Umbilical cord (tissue), 2 donors: ENCODE measurements around the gene GYG1. TPM values are rescaled to one million over a fixed set of nuclear protein-coding genes. Genes with fewer than 3 reads are reported as not detected.

ENCODE experiments used
- DNase-seq: peaks from one replicate; pipeline ENCODE4 v3.0.0-alpha.2; 2015; ENCODE audit warnings: low spot score
- total RNA-seq: library from RNA; depleted of rRNA; stranded (reverse); fragments of >200 nt; gene quantifications from one replicate; pipeline ENCODE4 v1.2.3, GENCODE V29; 2014; ENCODE audit warnings: low replicate concordance; ENCODE audit not compliant: insufficient read depth

Gene GYG1
- total RNA-seq, 1 donor from 2014 or later = 40.2 TPM

DNA sequence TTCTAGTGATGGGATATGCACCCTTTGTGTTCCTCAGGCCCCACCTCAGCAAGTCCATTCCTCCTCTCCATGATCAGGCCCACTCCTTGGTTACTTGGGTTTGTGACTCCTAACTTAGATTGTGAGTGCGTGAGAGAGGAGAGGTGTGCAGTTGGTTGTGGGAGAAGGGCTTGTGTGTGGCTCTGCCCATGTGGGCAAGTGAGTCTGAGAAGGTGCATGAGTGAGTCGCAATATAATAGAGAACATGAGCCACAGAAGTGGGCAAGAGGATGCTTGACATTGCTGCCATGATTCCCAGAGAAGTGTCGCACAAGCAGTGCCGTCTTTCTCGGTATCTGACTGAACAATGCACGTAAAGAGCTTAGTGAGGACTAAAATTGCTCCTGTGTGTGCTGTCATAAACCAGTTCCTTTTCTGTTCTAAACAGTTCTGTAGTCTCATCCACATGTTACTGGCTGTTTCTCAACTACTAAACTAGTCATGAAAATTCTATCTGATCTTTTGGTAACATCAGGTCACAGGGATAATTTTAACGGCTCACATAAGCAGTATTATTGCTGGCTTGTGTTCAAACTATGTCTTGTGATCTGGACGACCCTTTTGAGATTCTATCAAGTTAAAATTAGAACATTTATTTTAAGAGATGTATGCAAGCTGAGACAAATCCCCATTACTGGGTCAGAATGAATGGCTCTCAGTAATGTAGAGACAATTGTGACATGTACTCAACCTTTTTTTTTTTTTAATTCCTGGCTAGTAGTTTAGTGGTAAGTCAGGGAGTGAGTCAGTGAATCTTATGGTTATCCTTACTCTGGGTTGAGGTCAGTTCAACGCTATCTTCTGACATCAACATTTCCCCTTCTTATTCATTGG lies 25.6 kb downstream of the GYG1 start:
- peak; percentile 17 for DNase-seq

GRCh38 chr3:149018247-149018646 lies 26.9 kb downstream of the GYG1 start:
- no peak for DNase-seq

DNA sequence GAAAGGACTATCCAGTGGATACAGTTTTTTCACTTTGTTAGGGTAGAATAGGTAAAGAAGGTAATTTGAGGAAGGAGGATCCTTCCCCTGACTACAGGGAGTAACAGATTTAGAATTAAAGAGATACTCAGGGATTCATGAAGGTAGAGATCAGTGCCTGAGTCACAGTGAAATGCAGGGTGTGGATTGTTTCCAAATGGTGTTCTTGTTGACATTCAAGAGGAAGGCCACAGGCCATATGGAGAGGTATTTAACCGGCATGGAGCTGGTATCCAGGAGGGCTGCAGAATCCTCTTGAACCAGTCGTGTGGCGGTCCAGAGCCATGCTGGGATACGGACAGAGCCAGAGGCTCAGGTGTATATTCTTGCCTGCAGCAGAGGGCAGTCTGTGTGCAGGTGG lies 28.2 kb downstream of the GYG1 start:
- no peak for DNase-seq

DNA sequence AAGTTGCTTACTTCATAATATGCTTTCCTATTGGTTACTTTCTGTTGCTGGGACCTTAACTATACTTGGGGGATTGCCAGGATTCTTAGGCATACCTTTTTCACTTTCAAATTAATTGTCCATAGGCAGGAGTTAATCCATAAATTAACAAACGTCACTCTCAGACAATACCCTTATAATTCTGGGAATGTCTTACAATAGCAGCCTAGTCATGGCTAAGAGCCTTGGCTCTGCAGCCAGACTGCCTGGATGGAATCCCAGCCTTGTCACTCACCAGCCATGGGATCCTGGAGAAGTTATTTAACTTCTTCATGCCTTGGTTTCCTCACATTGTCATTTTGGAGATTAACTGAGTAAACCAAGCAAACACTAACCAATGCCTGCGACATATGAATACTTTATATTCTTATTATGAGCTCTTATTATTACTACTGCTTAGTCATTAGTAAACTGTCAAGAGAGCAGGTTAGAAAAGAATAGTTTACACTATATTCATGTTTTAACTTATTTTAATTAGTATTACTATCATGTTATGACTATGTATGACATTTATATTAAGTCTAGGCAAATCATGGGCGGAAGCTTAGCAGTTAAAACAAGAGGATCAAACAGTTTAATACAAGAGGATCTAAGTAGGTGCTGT lies 29.0 kb downstream of the GYG1 start:
- DNase-seq = no peak

GRCh38 chr3:149020839-149021252 lies 29.5 kb downstream of the GYG1 start:
- no peak for DNase-seq

- DNase-seq = no peak
These were observed 30.5 kb downstream of the GYG1 start for GRCh38 chr3:149021830-149022229.

GRCh38 chr3:149023951-149024350 lies 32.6 kb downstream of the GYG1 start:
- no peak for DNase-seq

- DNase-seq = no peak
These were observed 35.4 kb downstream of the GYG1 start for GRCh38 chr3:149026718-149027117.

- no peak for DNase-seq
These were observed 39.8 kb downstream of the GYG1 start for GRCh38 chr3:149031096-149031495.

DNA sequence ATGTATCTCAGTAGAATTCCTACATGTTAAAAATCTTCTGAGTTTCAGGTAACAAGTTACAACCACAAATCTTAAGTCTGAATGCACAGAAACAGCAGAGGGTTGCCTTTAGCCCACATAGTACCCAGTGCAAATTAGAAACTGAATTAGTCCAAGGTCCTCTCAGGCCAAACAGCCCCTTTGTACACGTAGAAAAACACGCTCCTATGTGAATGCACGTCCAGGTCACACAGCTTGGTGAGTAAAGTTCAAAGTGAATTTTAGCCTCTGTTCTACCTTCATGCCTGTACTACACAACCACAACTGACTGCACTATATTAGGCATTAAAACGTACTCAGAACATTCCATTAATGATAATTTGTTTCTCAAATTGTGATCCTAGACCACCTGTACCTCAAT lies 46.3 kb downstream of the GYG1 start:
- no peak for DNase-seq

GRCh38 chr3:149038322-149038721 lies 47.0 kb downstream of the GYG1 start:
- DNase-seq = no peak

GRCh38 chr3:149042789-149043386 lies 51.5 kb downstream of the GYG1 start:
- no peak for DNase-seq

- DNase-seq = no peak
These were observed 53.2 kb downstream of the GYG1 start for GRCh38 chr3:149044339-149045083.

GRCh38 chr3:149055575-149055974 lies 64.2 kb downstream of the GYG1 start:
- DNase-seq = no peak

DNA sequence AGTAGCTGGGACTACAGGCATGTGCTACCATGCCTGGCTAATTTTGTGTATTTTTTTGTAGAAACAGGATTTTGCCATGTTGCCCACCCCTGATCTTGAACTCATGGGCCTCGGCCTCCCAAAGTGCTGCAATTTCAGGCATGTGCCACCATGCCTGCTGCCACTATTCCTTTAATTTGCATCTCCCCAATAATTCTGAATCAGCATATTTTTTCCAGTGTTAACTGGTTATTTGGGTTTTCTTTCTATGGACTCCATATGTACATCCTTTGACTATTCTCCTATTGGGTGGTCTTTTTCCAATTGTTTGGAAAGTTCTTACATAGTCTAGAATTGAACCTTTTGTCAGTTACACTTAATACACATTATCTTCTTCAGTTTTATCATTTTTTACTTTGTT lies 66.9 kb downstream of the GYG1 start:
- no peak for DNase-seq

DNA sequence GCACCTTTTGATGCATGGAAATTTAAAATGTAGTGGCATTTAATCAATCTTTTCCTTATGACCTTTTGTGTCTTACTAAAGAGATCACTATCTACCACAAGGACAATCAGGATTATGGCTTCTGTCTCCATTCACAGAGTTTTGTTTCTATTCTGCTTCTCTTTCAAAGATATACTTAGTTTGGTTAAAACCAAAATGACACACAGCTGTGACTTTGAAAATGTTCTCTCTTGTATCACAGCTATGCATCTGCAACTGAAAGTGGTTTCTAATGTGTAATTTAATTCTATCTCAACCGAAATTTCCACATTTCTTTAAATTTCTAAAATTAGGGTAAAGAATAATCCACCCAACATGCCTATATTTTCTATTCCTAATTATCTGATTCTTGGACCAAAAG lies 67.3 kb downstream of the GYG1 start:
- no peak for DNase-seq

- no peak for DNase-seq
These were observed 70.4 kb downstream of the GYG1 start for GRCh38 chr3:149061776-149062175.

DNA sequence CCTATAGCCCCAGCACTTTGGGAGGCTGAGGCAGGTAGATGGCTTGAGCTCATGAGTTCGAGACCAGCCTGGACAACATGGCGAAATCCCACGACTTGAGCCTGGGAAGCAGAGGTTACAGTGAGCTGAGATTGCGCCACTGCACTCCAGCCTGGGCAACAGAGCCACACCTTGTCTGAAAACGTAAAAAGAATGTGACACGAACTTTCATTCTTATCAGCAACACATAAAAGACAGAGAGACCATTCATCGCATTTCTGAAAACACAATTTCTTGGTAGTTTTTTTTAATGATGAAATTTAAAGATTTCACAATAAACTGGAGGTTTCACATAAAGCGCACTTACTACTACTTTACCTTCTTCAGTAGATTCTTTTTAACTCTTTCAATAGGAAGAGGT lies 76.5 kb downstream of the GYG1 start:
- no peak for DNase-seq
